GM12801 (cell line): ENCODE data around the gene MAPK8IP1.

ENCODE experiments used
- CTCF ChIP-seq: IDR thresholded peaks from one replicate; pipeline ENCODE4 v1.5.1; 2011; ENCODE audit warnings: control low read depth; ENCODE audit not compliant: insufficient read length; ENCODE audit errors: extremely low read depth

The MAPK8IP1 gene

GRCh38 chr11:45942381-45942780 is 56.9 kb downstream of the MAPK8IP1 start:
- TF ChIP-seq CTCF, result no peak

- TF ChIP-seq CTCF, result no peak
These were observed 60.0 kb downstream of the MAPK8IP1 start for GRCh38 chr11:45945397-45945999.

- no peak for TF ChIP-seq CTCF
These were observed 62.4 kb downstream of the MAPK8IP1 start for GRCh38 chr11:45947885-45948284.

GRCh38 chr11:45948356-45948755 is 62.9 kb downstream of the MAPK8IP1 start:
- TF ChIP-seq CTCF, result no peak

GRCh38 chr11:45949992-45950407 is 64.5 kb downstream of the MAPK8IP1 start:
- TF ChIP-seq CTCF, result no peak
